ENCODE data around the gene CREB3L2.

GRCh38 chr7:137950967-137951366 lies 50.9 kb downstream of the CREB3L2 start:
- no peak for TF ChIP-seq POLR2A (IDR thresholded peaks at IDR 0.05; ENCODE audit: low read depth, low read length)
- TF ChIP-seq POLR2AphosphoS5 (IDR thresholded peaks at IDR 0.05; ENCODE audit: low read depth, low read length): no peak

Data from GM12892 (cell line).